ENCODE measurements around the gene IL13. TPM values are rescaled to one million over a fixed set of nuclear protein-coding genes. Genes with fewer than 3 reads are reported as not detected.

IL13 gene
- polyA plus RNA-seq, 1 donor from 2014 or later, result 0.25 TPM

DNA sequence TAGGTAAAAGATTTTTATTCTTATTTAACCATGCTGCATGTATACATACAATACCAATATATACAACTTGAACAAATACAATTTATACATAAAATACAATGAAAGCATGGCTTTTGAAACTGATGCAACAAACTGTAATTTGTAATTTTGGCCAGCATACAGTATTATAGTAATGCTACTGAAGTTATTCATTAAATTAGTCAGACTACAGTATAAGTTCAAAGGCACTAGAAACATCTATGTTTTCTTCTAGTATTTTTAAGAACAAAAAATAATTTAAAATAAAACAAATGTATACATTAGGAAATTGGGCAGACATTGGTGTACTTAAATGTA, 34.6 kb downstream of the IL13 start:
- Histone ChIP-seq H3K27ac (ENCODE audit: low read length) (no peak overlapping the region), H3K9me2 (ENCODE audit: insufficient read depth, low read length) (no peaks in the 10 kb centered on the region), H3K4me3 (ENCODE audit: low read length) (no peak overlapping the region), H3K36me3 (ENCODE audit: insufficient read depth, low read length) (peaks cover 6% of the 10 kb centered on the region), H4K20me1 (ENCODE audit: insufficient read depth) (no peaks in the 10 kb centered on the region), H3K4me2 (ENCODE audit: low read length) (no peak overlapping the region), H3K79me2 (replicated peaks; ENCODE audit: insufficient read depth, low read length) (no peaks in the 10 kb centered on the region), H3K27me3 (ENCODE audit: insufficient read depth, low read depth, low read length) (no peaks in the 10 kb centered on the region), H3F3A (ENCODE audit: insufficient read depth, low read length, poor library complexity, severe bottlenecking) (no peaks in the 10 kb centered on the region), H2AFZ (ENCODE audit: low read depth, low read length) (no peak overlapping the region), H3K9ac (ENCODE audit: low read length) (no peak overlapping the region), H3K9me3 (ENCODE audit: low read length) (no peaks in the 10 kb centered on the region)
- no peak for TF ChIP-seq RAD21 (conservative IDR thresholded peaks at IDR 0.05)
- TF ChIP-seq SMC3 (conservative IDR thresholded peaks at IDR 0.05; ENCODE audit: poor library complexity), result no peak
- TF ChIP-seq, protein P1, sequence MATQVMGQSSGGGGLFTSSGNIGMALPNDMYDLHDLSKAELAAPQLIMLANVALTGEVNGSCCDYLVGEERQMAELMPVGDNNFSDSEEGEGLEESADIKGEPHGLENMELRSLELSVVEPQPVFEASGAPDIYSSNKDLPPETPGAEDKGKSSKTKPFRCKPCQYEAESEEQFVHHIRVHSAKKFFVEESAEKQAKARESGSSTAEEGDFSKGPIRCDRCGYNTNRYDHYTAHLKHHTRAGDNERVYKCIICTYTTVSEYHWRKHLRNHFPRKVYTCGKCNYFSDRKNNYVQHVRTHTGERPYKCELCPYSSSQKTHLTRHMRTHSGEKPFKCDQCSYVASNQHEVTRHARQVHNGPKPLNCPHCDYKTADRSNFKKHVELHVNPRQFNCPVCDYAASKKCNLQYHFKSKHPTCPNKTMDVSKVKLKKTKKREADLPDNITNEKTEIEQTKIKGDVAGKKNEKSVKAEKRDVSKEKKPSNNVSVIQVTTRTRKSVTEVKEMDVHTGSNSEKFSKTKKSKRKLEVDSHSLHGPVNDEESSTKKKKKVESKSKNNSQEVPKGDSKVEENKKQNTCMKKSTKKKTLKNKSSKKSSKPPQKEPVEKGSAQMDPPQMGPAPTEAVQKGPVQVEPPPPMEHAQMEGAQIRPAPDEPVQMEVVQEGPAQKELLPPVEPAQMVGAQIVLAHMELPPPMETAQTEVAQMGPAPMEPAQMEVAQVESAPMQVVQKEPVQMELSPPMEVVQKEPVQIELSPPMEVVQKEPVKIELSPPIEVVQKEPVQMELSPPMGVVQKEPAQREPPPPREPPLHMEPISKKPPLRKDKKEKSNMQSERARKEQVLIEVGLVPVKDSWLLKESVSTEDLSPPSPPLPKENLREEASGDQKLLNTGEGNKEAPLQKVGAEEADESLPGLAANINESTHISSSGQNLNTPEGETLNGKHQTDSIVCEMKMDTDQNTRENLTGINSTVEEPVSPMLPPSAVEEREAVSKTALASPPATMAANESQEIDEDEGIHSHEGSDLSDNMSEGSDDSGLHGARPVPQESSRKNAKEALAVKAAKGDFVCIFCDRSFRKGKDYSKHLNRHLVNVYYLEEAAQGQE (IDR thresholded peaks at IDR 0.05; ENCODE audit: borderline replicate concordance), result no peak
- no peak for TF ChIP-seq TAF1 (IDR thresholded peaks at IDR 0.05; ENCODE audit: low read depth)
- TF ChIP-seq EZH2 (IDR thresholded peaks at IDR 0.05; ENCODE audit: borderline replicate concordance, insufficient read depth, low read length, poor library complexity, severe bottlenecking), result no peak
- TF ChIP-seq EP300 (conservative IDR thresholded peaks at IDR 0.05; ENCODE audit: poor library complexity, severe bottlenecking), result no peak
- TF ChIP-seq, protein P2, sequence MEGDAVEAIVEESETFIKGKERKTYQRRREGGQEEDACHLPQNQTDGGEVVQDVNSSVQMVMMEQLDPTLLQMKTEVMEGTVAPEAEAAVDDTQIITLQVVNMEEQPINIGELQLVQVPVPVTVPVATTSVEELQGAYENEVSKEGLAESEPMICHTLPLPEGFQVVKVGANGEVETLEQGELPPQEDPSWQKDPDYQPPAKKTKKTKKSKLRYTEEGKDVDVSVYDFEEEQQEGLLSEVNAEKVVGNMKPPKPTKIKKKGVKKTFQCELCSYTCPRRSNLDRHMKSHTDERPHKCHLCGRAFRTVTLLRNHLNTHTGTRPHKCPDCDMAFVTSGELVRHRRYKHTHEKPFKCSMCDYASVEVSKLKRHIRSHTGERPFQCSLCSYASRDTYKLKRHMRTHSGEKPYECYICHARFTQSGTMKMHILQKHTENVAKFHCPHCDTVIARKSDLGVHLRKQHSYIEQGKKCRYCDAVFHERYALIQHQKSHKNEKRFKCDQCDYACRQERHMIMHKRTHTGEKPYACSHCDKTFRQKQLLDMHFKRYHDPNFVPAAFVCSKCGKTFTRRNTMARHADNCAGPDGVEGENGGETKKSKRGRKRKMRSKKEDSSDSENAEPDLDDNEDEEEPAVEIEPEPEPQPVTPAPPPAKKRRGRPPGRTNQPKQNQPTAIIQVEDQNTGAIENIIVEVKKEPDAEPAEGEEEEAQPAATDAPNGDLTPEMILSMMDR (IDR thresholded peaks at IDR 0.05; ENCODE audit: poor library complexity, severe bottlenecking), result no peak

DNA sequence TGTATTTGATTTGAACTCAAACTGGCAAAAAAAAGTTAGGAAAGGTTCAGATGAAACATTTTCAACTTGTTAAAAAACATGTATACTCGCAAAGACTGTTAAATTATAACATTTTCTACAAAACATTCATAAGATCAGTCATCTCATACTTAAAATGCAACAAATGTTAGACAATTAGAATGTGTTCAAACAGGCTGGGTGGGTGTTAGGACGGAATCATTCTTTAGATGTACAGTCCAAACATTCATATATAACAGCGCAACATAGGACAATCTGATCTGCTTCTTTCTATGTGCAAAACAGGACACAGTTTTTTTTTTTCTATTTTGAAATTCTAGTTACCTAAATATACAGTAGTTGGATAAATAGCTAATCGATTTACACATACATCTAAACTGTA, 38.0 kb downstream of the IL13 start:
- TF ChIP-seq, protein P1 (IDR thresholded peaks at IDR 0.05; ENCODE audit: borderline replicate concordance), result no peak
- no peak for TF ChIP-seq POLR2AphosphoS5 (IDR thresholded peaks at IDR 0.05)
- TF ChIP-seq TAF1 (IDR thresholded peaks at IDR 0.05; ENCODE audit: low read depth), result no peak
- TF ChIP-seq EZH2 (IDR thresholded peaks at IDR 0.05; ENCODE audit: borderline replicate concordance, insufficient read depth, low read length, poor library complexity, severe bottlenecking), result no peak
- no peak for TF ChIP-seq MXI1 (conservative IDR thresholded peaks at IDR 0.05; ENCODE audit: poor library complexity, severe bottlenecking)
- no peak for TF ChIP-seq SMC3 (conservative IDR thresholded peaks at IDR 0.05; ENCODE audit: poor library complexity)
- TF ChIP-seq RAD21 (conservative IDR thresholded peaks at IDR 0.05), result no peak
- TF ChIP-seq, protein P2 (IDR thresholded peaks at IDR 0.05; ENCODE audit: poor library complexity, severe bottlenecking), result no peak
- TF ChIP-seq EP300 (conservative IDR thresholded peaks at IDR 0.05; ENCODE audit: poor library complexity, severe bottlenecking), result no peak
- Histone ChIP-seq H3K27me3 (ENCODE audit: insufficient read depth, low read depth, low read length) (no peaks in the 10 kb centered on the region), H3K9me3 (ENCODE audit: low read length) (no peaks in the 10 kb centered on the region), H3K79me2 (replicated peaks; ENCODE audit: insufficient read depth, low read length) (no peaks in the 10 kb centered on the region), H3K4me3 (ENCODE audit: low read length) (no peak overlapping the region), H3F3A (ENCODE audit: insufficient read depth, low read length, poor library complexity, severe bottlenecking) (no peaks in the 10 kb centered on the region), H3K36me3 (ENCODE audit: insufficient read depth, low read length) (peaks cover 6% of the 10 kb centered on the region), H3K9me2 (ENCODE audit: insufficient read depth, low read length) (no peaks in the 10 kb centered on the region), H2AFZ (ENCODE audit: low read depth, low read length) (no peak overlapping the region), H3K9ac (ENCODE audit: low read length) (no peak overlapping the region), H3K4me2 (ENCODE audit: low read length) (no peak overlapping the region), H3K27ac (ENCODE audit: low read length) (no peak overlapping the region), H4K20me1 (ENCODE audit: insufficient read depth) (no peaks in the 10 kb centered on the region)

All from neural cell (in vitro differentiated cells).